WTC11 (cell line): ENCODE measurements around the gene MEF2B.

Experiments used
- ATF6 ChIP-seq: sonication (generic); formaldehyde crosslinking; IDR thresholded peaks from 2 replicates; pipeline ENCODE4 v1.8.1; 2023; ENCODE audit warnings: mild to moderate bottlenecking, missing genetic modification reagents
- E2F5 ChIP-seq: sonication (generic); formaldehyde crosslinking; IDR thresholded peaks from 2 replicates; pipeline ENCODE4 v1.8.1; 2022; ENCODE audit warnings: mild to moderate bottlenecking, moderate library complexity, missing genetic modification reagents
- FOXK1 ChIP-seq: sonication (generic); formaldehyde crosslinking; IDR thresholded peaks from 2 replicates; pipeline ENCODE4 v1.8.0; 2022; ENCODE audit warnings: mild to moderate bottlenecking, moderate library complexity, missing genetic modification reagents
- JUN ChIP-seq: sonication (generic); formaldehyde crosslinking; IDR thresholded peaks from 2 replicates; pipeline ENCODE4 v1.8.0; 2023; ENCODE audit warnings: mild to moderate bottlenecking, missing genetic modification reagents
- NR2C2 ChIP-seq: sonication (generic); formaldehyde crosslinking; IDR thresholded peaks from 2 replicates; pipeline ENCODE4 v1.8.0; 2022; ENCODE audit warnings: mild to moderate bottlenecking, missing genetic modification reagents
- PRDM15 ChIP-seq: sonication (generic); formaldehyde crosslinking; IDR thresholded peaks from 2 replicates; pipeline ENCODE4 v1.8.0; 2022; ENCODE audit warnings: missing genetic modification reagents
- SP1 ChIP-seq: sonication (generic); formaldehyde crosslinking; conservative IDR thresholded peaks from 2 replicates; pipeline ENCODE4 v1.8.1; 2022; ENCODE audit warnings: missing genetic modification reagents
- TEAD4 ChIP-seq: sonication (generic); formaldehyde crosslinking; IDR thresholded peaks from 2 replicates; pipeline ENCODE4 v1.8.0; 2022; ENCODE audit warnings: mild to moderate bottlenecking, missing genetic modification reagents
- TP53 ChIP-seq: sonication (generic); formaldehyde crosslinking; IDR thresholded peaks from 2 replicates; pipeline ENCODE4 v1.8.1; 2023; ENCODE audit warnings: mild to moderate bottlenecking, missing genetic modification reagents
- ZNF416 ChIP-seq: fragments of 250-450 bp; sonication (Bioruptor Pico); IDR thresholded peaks from 2 replicates; pipeline ENCODE4 v1.9.0; 2021; ENCODE audit warnings: mild to moderate bottlenecking, inconsistent platforms
- TF ChIP-seq, protein P1 (sequence below): sonication (generic); formaldehyde crosslinking; IDR thresholded peaks from 2 replicates; pipeline ENCODE4 v1.8.0; 2022; ENCODE audit warnings: mild to moderate bottlenecking, missing genetic modification reagents
- TF ChIP-seq, protein P2 (sequence below): fragments of 200-600 bp; IDR thresholded peaks from 2 replicates; pipeline ENCODE4 v1.8.0; 2022; ENCODE audit warnings: antibody characterized with exemption
- TF ChIP-seq, protein P3 (sequence below): sonication (generic); formaldehyde crosslinking; IDR thresholded peaks from 2 replicates; pipeline ENCODE4 v1.8.1; 2022; ENCODE audit warnings: low read depth, mild to moderate bottlenecking, moderate library complexity, missing genetic modification reagents, borderline replicate concordance

DNA sequence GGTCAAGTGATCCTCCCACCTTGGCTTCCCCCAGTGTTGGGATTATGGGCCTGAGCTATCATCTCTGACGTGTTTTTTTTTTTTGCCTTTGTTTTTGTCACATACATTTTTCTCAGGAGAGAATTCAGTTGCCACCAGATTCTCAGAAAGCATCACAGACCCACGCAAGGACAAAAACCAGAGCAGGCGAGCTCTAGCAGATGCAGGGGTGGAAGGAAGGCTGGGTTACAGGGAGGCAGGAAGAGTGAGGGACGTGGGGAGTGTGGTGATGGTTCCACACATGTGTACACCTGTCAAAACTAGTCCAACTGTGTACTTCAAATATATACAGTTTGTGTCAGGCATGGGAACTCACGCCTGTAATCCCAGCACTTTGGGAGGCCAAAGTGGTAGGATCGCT, 36.1 kb downstream of the MEF2B start:
- TF ChIP-seq, protein P1, sequence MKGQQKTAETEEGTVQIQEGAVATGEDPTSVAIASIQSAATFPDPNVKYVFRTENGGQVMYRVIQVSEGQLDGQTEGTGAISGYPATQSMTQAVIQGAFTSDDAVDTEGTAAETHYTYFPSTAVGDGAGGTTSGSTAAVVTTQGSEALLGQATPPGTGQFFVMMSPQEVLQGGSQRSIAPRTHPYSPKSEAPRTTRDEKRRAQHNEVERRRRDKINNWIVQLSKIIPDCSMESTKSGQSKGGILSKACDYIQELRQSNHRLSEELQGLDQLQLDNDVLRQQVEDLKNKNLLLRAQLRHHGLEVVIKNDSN (CRISPR knock-in tag): no peak
- no peak for TF ChIP-seq SP1 (CRISPR knock-in tag)
- TF ChIP-seq, protein P2, sequence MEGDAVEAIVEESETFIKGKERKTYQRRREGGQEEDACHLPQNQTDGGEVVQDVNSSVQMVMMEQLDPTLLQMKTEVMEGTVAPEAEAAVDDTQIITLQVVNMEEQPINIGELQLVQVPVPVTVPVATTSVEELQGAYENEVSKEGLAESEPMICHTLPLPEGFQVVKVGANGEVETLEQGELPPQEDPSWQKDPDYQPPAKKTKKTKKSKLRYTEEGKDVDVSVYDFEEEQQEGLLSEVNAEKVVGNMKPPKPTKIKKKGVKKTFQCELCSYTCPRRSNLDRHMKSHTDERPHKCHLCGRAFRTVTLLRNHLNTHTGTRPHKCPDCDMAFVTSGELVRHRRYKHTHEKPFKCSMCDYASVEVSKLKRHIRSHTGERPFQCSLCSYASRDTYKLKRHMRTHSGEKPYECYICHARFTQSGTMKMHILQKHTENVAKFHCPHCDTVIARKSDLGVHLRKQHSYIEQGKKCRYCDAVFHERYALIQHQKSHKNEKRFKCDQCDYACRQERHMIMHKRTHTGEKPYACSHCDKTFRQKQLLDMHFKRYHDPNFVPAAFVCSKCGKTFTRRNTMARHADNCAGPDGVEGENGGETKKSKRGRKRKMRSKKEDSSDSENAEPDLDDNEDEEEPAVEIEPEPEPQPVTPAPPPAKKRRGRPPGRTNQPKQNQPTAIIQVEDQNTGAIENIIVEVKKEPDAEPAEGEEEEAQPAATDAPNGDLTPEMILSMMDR: no peak
- TF ChIP-seq E2F5 (CRISPR knock-in tag): no peak
- no peak for TF ChIP-seq ATF6 (CRISPR knock-in tag)
- TF ChIP-seq PRDM15 (CRISPR knock-in tag): no peak
- TF ChIP-seq, protein P3, sequence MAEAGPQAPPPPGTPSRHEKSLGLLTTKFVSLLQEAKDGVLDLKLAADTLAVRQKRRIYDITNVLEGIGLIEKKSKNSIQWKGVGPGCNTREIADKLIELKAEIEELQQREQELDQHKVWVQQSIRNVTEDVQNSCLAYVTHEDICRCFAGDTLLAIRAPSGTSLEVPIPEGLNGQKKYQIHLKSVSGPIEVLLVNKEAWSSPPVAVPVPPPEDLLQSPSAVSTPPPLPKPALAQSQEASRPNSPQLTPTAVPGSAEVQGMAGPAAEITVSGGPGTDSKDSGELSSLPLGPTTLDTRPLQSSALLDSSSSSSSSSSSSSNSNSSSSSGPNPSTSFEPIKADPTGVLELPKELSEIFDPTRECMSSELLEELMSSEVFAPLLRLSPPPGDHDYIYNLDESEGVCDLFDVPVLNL (CRISPR knock-in tag): no peak
- no peak for TF ChIP-seq JUN (CRISPR knock-in tag)
- no peak for TF ChIP-seq NR2C2 (CRISPR knock-in tag)
- no peak for TF ChIP-seq FOXK1 (CRISPR knock-in tag)
- no peak for TF ChIP-seq ZNF416 (CRISPR knock-in tag)
- TF ChIP-seq TP53 (CRISPR knock-in tag): no peak
- TF ChIP-seq TEAD4 (CRISPR knock-in tag): no peak
